NK-92 (cell line): ENCODE results near the gene PRKG1.
"Not testable (repeated sequence)": the region's sequence is repeated elsewhere in the genome, so short reads cannot be mapped to it uniquely, and the experiment has no call there.

Experiments used
- DNase-seq: peaks from one replicate; lab custom pipeline; 2025; ENCODE audit not compliant: unreplicated experiment; lab: John Stamatoyannopoulos, UW

PRKG1 gene

DNA sequence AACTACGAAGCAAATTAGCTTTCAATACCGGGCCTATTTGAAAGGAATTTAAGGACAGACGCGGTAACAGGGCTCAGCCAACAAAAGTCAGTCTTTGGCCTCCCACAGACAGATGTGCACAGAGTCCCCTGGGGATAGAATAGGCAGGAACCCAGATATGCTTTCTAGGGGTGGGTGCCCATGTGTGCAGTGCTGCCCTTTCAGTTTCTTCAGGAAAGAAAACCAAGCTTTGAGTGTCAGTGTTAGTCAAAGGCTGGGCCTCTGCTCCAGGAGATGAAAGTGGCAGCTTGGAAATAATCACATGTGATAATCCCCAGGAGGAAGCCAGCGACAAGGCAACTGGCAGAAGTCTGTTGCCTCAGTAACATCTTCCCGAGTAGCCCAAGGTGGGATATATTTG lies 668.9 kb downstream of the PRKG1 start:
- no peak for DNase-seq

DNA sequence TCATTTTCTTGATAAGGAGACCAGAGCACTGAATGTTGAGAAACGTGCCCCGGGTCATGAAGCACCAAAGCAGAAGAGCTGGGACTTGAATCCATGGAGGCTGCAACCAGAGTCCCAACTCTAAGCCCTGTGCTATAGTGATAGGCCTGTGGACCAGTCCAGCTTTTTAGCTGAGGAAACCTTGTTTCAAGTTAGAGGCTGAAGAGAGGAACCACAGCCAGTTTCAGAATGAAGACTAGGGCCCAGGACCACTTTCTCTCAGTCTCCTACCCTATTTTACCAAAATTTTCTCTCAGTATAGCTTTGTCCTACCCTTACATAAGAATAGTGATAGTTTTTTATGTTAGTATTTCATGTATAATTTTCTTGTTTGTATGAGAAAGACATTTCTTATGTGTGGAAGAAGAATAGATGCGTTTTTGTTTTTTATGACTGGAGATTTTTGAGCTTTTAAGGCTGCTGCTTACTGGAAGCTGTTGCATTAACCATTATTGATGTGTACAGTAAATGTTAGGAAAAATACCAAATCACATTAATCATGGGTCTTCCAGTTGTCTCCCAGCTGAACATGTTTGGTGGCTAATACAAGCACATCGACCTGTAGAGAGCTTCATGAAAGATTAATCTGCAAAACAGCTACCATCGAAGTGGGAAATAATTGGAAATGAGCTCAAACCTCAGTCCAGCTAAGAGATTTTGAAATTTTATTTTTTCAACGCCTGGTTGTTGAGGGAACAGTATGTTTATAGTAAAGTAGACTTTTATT lies 670.1 kb downstream of the PRKG1 start:
- DNase-seq = no peak

GRCh38 chr10:51745397-51745796 lies 671.1 kb downstream of the PRKG1 start:
- DNase-seq = no peak

DNA sequence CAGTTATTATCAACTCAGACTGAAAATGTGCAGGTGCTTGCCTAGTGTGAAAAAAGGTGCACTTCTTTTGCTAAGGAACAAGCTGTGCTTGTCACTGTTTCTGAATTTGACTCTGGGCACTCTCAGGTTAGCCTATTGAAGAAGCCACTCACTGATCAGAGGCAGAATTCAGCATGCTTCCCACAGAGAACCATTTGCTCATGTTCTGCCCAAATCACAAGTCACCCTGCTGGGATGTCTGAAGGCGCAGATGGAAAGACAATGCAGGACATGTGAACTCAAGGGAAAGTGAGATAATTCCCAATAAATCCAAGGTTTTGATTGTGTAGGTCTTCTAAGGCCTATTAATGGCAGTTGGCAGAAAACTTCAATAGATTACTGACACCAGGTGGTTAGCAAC lies 672.9 kb downstream of the PRKG1 start:
- DNase-seq = no peak

DNA sequence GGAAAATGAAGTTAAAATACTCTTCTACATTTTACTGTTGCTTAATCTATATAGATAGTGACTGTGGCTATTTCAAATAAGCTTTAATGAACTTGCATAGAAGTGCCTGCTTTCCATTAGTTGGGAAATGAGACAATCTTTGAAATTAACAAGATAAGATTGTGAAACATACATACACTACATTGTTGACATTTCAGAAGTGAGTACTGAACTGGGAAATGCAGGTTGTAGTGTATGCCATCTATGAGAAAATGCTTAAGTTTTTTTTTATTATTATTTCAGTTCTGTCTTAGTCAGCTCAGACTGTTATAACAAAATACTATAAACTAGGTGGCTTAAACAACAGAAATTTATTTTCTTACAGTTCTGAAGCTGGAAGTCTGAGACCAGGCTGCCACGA lies 674.7 kb downstream of the PRKG1 start:
- DNase-seq = no peak

DNA sequence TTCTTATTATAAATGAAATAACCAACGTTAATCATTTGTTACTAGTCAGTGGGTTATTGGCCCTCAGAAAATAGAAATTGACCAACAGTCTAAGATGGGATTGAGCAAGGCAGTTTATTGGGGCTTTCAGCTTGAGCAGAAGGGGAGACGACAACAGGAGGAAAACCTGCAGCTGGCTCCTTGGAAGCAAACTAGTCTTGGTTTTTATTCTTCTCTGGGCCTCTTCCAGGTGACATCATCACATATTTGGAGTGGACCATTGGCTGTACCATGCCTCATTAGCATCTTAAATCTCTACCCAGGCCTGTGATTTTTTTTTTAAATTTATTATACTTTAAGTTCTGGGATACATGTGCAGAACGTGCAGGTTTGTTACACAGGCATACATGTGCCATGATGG lies 684.1 kb downstream of the PRKG1 start:
- no peak for DNase-seq

GRCh38 chr10:51758838-51759237 lies 684.6 kb downstream of the PRKG1 start:
- not testable (repeated sequence) for DNase-seq

DNA sequence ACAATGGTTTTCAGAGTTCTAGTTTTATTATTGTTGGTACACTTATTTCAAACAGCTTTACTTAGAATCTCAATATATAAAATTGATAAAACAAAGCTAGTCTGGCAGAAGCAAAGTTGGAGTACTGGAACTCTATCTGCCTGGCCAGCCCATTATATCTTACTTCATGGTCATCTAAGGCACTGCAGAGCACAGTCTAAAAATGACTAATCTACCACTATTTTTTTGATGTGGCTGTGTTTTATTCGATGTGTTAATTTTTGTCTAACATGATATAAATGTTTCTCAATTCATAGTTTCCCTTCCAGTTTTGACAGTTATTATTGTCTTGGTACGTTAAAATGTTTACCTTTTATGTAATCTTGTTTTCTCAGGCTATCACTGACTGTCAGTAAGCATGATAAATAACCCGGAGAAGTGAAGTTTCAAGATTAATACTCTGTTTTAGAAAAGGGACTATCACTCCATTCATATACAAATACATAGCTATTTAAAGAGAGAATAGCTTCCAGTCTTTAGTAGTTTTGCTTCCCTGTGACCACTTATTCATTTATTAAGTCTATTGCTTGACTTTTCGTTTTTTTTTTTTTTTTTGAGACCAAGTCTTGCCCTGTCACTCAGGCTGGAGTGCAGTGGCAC lies 685.7 kb downstream of the PRKG1 start:
- no peak for DNase-seq

- no peak for DNase-seq
Measured at GRCh38 chr10:51760864-51761640, 686.8 kb downstream of the PRKG1 start.

- no peak for DNase-seq
Measured at GRCh38 chr10:51763746-51764145, 689.5 kb downstream of the PRKG1 start.

- DNase-seq = no peak
Measured at GRCh38 chr10:51765284-51765971, 691.1 kb downstream of the PRKG1 start.

GRCh38 chr10:51766423-51767102 lies 692.3 kb downstream of the PRKG1 start:
- no peak for DNase-seq

GRCh38 chr10:51767103-51767763 lies 692.9 kb downstream of the PRKG1 start:
- DNase-seq = no peak

GRCh38 chr10:51768886-51769465 lies 694.7 kb downstream of the PRKG1 start:
- no peak for DNase-seq

DNA sequence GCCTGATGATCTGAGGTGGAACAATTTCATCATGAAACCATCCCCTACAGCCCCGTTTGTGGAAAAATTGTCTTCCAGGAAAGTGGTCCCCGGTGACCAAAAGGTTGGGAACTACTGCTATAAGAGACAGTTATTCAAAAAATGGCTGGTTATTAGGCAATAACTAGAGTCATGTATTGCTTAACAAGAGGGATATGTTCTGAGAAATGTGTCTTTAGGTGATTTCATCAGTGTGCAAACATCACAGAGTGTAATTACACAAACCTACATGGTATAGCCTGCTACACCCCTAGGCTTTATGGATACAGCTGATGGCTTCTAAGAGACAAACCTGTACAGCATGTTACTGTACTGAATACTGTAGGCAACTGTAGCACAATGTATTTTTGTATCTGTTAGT lies 696.4 kb downstream of the PRKG1 start:
- DNase-seq = no peak

DNA sequence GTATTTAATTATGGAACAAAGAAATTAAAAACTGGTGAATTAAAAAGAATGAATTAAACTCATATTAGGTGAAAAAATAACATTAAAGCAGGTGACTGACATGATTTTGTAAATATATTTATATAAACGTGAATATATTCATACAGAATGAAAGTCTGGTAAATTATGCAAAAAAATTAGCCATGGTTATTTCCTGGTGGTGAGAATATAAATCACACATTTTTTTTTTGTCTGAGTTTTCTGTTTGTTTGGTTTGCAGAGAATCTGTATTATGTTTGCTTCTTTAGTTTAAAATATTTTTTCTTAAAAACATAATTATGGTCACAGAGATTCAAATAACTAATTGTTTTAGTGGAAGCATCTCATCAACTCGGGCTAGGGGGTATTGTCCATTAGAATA lies 698.1 kb downstream of the PRKG1 start:
- DNase-seq = no peak

- DNase-seq = no peak
Measured at GRCh38 chr10:51773681-51774080, 699.4 kb downstream of the PRKG1 start.

DNA sequence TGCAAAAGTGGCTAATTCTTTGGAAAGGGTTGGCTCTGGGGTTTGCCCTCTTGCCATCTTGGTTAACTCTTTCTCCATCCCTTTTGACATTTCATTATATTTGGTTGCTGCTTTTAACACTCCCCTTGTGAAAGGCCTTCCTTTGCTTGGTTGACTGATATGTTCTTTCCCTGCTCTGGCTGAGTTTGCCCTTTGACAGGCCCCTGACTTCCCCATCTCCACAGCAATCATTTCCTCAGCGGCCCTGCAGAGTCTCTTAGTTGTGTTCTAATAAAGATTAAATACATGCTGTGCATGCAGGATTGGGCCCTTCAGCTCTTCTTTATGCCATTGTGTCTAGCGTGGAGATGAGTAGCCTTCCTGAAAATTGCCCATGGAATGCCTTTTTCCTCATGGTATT lies 709.7 kb downstream of the PRKG1 start:
- no peak for DNase-seq

GRCh38 chr10:51786016-51786683 lies 711.9 kb downstream of the PRKG1 start:
- no peak for DNase-seq

- no peak for DNase-seq
Measured at GRCh38 chr10:51786684-51787035, 712.4 kb downstream of the PRKG1 start.
